ENCODE data around the gene XDH.

The XDH gene

DNA sequence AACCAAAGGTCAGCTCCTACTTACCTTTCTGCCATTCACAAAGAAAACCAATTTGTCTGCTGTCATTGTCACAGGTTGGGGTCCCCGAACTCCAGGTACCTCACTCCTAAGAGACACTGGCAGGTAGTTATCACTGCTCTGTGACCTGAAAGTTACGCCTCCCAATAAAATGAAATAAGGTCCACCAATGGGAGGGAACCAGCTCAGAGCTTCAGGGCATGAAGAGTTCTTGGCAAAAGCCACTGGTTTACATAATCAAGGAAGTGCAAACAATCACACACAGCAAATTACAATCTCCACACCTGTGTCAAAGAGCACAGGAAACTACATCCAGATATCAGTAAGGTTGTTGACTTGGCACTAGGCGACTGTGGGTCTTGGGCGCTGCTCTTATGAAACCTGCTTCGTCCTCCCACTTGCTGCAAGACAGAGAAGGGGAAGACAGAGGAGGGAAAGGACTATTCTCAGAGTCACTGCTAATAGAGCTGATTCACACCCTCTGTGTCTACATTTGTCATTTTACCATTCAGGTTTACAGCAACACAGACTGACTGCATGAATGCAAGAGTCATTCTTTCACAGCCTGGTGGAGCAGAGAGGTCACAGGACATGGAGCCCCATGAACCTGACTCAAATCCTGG is at the start of gene XDH:
TSS of gene XDH (minus strand) at position 142 of the 641 bp plus-strand sequence. CDS start at position 66, 76 bp downstream.
- no peak for DNase-seq (ENCODE audit: low read depth in 3 of 3, low spot score in 1 of 3)

DNA sequence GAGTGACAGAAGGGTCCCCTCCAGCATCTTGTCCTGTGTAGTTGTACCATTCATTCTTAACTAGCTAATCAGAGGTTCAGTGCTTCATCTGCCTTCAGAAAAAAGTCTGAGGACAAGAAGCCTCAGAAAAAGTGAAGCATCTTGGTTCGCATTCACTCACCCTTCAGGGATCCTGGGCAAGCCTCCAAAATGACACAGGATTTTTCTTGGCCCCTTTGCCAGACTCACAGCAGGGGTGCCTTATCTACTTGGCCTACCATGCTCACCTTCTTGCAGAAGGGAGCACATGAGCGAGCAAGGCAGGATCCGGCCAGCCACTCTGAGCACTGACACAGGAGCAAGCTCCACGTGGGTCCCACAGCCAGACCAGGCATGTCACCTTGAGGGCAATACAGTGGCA is 43.1 kb upstream of the XDH start:
- no peak for DNase-seq (ENCODE audit: low read depth in 3 of 3, low spot score in 1 of 3)

DNA sequence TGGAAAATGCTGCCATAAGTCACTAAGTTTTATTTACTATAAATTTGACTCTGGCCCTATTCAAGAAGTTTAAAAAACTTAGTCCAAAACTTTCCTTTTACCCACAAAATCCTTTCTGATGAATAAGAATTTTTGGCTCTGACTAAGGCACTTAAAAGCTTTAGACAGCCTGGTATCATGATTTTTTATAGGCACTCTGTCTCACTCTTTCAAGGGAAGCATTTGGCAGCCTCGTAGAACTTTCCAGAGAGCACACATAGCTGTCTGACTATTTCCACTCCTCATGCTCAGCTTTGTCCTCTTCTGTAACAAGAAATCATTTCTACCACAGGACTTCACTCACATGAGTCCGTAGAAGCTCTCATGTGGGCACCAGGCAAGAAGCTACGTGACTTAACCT is 32.3 kb upstream of the XDH start:
- DNase-seq (ENCODE audit: low read depth in 3 of 3, low spot score in 1 of 3) = no peak

DNA sequence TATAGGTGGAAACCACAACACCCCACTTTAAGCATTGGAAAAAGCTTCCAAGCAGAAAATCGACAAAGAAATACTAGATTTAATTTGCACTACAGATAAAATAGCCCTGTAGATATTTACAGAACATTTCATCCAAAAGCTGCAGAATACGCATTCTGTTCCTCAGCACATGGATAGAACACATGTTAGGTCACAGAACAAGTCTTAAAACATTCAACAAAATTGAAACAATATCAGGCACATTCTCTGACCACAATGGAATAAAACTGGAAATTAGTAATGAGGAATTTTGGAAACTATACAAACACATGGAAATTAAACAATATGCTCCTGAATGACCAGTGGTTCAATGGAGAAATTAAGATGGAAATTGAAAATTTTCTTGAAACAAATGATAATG is 27.8 kb upstream of the XDH start:
- DNase-seq (ENCODE audit: low read depth in 3 of 3, low spot score in 1 of 3) = no peak

DNA sequence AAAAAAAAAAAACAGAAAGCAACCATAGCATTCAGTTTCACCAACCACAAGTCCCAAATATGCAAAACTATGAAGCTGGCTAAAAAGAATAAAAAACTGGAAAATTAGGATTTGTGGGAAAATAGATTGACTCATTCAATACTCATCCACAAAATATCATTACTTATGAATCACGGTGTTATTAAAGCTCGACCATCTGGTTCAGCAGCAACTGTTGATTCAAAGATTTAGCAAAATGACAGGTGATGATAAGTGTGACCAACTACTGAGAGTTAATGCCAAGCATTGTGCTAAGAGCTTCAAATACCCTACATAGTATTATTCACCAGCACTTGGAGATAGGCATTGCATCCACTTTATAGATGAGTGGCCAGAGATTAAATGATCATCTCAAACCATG is 26.2 kb upstream of the XDH start:
- DNase-seq (ENCODE audit: low read depth in 3 of 3, low spot score in 1 of 3) = no peak

DNA sequence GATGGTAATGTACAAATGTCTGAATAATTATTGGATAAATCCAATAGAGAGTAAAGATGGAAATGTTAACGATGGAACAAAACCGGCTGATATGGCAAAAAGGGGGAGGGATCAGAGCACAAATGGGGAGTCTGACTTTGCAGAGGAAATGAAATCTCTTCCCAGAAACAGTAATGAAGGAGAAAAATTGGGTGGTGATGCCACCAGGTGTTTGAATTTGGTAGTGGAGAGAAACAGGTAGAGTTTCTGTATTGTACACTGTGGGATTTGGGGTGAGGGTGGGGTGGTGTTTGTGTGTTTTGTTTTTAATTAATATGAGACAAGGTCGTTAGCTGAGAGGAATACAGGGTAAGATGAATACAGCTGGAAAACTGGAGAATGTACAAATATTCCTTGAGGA is 20.4 kb upstream of the XDH start:
- no peak for DNase-seq (ENCODE audit: low read depth in 3 of 3, low spot score in 1 of 3)

DNA sequence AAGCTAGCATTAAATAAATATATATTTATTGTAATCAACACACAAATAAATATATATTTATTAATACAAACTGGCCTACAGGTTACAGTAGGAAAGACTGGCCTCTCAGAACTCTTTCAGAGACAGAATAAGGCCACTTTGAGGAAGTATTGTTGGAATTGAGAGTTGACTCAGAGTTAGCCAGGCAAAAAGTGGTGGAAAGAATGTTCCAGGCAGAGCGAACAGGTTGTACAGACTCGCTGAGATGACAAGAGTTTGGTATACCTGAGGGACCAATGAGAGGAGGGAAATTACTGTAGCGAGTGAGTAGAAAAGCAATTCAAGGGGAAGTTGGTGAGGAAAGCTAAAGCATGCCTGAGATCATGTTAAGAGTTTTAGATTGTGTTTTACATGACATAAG is 19.0 kb upstream of the XDH start:
- no peak for DNase-seq (ENCODE audit: low read depth in 3 of 3, low spot score in 1 of 3)

DNA sequence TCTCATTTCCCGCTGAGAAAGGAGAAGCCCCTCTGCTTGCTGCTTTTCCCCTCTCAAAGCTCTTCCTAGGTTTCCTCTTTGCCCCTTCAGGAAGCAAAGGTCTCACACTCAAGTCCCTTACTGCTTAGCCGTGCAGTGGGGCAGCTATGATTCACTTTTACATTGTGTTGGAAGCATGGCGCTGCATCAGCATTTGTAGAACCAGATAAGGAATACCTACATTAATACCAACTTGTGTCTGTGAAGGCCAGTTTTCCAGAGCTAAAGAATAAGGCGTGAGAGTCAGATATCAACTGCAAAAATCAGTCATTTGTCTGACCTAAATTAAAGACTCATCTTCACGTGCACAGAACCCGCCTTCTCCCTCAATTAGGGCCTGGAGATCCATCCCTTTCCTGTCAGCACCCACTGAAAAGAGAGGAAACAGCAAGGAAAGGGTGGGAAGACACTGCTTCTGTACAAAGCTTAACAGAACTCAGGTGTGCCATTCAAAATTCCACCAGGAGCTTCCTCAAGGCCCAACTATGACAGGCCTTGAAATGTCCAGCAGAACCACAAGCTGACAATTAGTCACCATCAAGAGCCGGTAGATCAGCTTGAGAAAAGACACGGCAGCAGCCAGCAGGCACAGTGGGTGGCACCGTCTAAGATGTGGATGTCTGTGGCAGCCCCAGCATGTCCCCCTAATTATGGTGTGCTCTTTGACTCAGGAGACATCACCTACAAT is 16.1 kb upstream of the XDH start:
- DNase-seq (ENCODE audit: low read depth in 3 of 3, low spot score in 1 of 3) = no peak

DNA sequence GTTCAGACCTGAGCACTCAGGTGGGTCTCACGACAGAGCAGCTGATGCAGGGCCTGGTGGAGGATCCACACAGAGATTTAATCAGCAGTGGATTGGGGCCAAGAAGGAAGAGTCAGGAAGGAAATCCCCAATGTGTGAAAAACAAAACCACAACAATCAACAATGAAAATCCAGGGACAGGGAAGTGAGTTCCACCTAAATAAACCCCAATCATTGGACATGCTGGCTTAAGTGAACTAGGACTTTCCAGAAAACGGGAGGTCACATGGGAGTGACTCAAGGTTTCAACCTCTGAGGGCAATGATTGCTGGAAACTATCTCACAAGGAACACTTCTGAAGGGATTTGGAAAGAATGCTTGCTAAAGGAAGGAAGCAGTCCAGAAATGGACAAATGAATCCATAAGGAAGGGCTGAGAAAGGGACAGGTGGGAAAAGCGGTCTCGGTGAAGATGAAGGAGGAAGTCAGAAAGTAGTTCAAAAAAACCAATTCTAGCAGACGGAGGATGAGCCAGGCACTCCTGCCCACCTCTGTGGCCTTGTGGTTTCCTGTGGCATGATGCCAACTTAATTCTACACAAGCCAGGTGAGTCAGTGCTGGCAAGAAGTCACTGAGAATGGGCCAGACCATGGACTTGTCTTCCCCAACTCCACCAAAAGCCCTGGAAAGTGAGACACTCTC is 15.4 kb upstream of the XDH start:
- DNase-seq (ENCODE audit: low read depth in 3 of 3, low spot score in 1 of 3) = peak in 2 of 3 donors; percentile 2

DNA sequence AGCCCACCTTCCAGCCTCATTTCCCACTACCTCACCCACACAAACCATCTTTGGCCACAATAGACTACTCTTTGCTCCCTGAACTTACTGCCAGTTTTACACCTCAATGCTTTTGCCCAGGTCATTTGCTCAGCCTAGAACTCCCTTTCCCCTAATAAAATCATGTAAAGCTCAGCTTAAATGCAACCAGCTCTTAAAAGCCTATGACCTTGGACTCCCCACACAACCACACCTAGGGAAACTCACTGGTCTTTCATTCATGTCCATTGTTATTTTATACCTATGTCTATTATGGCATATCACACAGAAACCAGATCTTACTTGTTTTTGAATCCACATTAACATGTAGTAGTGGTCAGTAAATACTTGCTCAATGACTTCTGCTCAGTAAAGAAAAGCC is 14.5 kb upstream of the XDH start:
- DNase-seq (ENCODE audit: low read depth in 3 of 3, low spot score in 1 of 3) = no peak

DNA sequence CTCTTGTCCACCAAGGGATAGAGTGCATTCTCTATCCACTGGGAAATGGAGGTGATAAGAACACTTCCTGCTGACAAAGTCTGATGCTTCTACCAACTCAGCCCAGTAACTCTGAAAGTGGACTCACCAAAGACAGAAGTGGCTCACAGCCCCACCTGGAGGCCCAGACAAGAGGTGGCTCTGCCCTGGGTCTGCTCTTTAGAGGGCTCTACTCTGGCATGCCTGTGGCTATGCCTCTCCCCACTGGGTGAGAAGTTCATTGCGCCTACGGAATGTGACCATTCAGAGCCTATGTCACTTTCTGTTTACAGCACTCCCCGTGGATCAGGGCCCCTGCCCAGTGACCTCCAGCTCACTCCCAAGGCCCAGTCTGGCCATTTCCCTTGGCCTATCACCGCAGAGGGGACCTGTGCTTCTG is 13.5 kb upstream of the XDH start:
- no peak for DNase-seq (ENCODE audit: low read depth in 3 of 3, low spot score in 1 of 3)

DNA sequence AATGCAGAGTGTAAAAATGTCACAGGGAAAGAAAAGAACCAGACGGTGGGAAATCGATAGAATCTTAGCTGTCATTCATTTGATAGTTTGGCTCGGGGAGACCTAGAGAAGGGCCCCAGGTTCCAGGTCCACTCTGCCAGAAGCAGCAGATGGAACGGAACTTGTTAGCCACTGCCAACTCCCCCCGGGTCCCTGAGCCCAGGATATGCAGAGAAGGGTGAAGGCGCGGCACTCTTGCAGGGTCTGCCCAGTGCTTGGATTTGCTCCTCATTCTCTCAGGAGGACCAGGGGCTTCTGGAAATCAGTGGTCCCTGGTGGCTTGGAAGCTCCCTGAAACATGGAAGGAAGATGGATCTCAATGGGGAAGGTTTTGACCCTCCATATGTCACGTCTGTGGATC is 11.6 kb upstream of the XDH start:
- DNase-seq (ENCODE audit: low read depth in 3 of 3, low spot score in 1 of 3) = no peak

DNA sequence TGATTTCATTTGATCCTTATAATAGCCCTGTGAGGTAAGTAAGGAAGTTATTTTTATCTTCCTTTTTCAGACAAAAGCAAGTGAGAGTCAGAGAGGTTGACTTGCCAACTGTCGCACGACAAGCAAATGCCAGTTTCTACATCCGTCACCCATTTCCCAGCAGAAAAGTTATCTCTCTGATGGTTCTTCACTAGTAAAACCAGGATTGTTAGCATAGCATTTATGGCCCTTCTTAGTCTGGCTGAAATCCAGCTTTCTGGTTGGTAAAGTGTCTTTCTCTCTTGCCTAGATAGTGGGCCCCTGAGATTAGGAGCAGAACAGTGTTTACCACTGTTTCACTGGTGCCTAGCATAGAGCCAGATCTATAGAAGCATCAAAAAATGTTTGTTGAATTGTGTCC is 7.1 kb upstream of the XDH start:
- DNase-seq (ENCODE audit: low read depth in 3 of 3, low spot score in 1 of 3) = no peak

DNA sequence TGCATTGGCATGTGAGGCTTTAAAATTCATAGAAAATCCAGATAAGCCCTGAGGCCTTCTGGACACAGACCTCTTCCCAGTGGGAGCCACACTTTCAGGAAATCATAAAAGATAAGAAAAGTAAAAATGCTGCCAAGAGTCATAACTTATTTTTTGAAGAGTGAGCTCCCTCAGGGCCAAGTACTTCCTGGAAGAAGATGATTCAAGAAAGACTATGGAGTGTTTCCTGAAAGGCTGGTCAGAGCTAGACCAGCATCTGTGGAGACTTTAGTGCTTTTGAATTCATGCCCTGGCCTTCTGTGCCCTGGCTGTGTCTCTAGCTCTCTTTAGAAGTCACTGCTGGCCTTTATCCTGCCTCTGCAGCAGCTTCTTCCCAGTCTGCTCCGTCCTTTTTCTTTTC is 6.4 kb upstream of the XDH start:
- DNase-seq (ENCODE audit: low read depth in 3 of 3, low spot score in 1 of 3) = no peak

DNA sequence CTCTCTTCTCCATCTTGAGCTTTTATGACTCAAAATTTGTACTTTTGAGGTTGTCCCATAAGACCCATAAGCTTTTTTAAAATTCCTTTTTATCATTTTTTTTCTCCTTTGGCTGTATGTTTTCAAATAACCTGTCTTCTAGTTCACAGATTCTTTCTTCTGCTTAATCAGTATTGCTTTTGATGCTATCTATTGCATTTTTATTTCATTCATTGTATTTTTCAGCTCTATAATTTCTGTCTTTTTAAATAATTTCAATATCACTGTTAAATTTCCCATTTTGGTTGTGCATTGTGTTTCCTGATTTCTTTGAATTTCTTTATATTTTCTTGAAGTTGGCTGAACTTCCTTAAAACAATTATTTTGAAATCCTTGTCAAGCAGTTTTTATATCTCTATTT is 4.8 kb upstream of the XDH start:
- no peak for DNase-seq (ENCODE audit: low read depth in 3 of 3, low spot score in 1 of 3)

DNA sequence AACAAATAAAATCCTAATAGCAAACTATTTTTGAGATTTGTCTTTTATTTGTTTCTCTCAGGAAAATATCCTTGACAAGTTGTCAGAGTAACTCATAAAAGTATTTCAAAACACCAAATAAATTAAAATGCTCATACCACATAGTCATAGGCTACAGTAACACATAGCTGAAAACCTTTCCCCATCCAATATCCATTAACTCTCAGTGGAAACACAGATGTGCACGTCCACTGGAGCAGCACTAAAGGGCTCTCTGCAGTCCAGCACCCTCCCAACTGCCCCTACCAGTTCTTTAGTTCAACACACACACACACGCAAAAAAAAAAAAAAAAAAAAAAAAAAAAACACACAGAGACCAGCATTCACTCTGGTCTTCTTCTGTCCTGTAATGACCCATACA is 879 bp upstream of the XDH start:
- no peak for DNase-seq (ENCODE audit: low read depth in 3 of 3, low spot score in 1 of 3)

DNA sequence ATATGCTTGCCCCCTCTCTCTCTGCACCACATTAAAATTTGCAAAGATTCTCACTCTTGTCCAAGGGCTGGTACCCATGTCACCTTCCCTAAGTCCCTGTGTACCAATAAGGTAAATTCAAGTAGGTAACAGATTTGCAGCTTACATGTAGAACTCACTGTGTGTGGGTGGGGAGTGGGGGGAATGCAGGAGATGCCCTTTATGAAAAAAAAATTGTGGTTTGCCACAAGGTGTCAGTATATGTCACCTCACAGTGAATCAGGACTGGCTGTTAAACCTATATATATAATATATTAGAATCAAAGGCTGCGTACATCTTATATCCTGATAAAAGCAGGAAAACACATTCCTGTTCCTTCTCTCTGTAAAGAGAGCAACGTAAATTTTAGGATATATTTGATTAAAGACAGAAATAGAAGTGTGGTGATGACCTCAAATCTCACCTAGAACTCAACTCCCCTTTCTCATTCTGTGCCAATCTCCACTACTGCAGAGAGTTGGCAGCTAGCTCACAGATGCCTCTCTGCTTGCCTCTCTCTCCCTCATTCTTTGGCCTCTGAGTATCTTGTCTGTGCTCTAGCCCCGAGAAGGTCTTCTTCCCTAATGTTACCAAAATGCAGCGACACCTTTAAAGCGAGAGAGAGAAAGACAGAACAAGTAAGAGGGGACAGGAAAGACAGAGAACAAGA is 536 bp downstream of the XDH start:
- no peak for DNase-seq (ENCODE audit: low read depth in 3 of 3, low spot score in 1 of 3)

DNA sequence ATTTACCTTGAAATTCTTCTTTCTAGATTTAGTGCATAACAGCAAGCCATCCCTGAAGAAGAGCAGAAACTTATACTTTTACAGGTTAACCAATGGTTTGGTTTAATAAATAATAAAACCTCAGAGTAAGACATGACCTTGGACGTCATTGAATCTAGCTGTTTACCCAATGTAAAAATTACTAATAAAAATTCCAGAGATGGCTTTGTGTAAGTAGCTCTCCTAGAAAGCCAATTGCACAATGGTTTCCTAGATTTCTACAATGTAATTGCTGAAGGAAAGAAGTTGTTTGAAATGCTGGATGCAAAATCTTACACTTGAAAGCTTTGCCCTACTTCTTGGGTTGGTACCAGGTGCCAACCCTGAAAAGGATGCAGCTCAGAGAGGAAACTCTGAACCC is 1.5 kb downstream of the XDH start:
- DNase-seq (ENCODE audit: low read depth in 3 of 3, low spot score in 1 of 3) = no peak

DNA sequence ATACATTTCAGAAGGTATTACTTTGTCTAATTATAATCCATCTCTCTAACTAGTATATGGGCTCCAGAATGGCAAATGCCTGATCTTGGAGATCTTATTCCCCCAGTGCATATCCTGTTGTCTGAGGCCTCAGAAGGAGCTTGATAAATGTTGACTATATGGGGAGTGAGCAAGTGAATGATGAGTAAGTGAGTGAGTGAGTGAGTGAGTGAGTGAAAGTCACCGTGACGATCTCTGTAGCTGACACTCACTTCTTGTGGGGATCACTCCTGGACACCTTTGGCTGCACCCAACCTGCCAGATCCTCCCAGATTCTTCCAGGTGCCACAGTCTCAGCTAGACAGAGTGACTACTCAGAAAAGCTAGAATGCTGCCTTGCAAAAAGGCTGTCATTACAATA is 2.8 kb downstream of the XDH start:
- no peak for DNase-seq (ENCODE audit: low read depth in 3 of 3, low spot score in 1 of 3)

DNA sequence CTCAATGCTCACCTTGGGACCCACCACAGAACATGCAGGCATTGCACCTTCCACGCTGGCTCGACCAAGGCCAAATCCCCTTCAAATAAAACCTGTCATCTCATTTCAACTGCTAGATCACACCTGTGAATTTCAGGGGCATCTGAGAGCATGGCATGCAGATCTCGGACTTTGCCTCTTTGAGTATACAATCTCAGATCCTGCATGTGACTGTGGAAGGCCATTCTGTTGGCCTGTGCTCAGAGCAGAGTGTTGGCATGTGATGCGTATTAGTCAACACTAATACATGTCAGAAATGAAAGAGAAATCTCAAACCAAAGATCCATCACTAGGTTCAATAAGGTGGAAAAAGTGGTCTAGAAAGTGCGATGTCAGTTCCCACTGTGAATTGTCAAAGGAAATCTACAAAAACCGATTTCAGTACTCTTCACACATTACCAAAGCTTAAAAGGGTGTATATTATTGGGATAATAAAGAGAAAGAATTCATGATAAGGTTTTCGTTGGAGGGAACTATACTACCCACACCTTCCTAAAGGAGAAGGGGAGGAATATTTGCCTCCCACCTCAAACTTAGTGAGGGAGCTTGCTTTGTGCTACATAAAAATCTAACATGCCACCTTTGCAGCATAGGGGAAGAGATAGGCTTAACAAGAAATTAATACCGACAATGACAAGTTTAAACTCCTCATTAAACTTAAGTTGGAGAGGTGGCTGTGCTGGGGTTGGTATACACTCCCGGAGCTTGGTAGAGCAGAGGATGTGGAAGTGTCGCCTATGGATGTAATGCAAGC is 7.8 kb downstream of the XDH start:
- DNase-seq (ENCODE audit: low read depth in 3 of 3, low spot score in 1 of 3) = no peak

DNA sequence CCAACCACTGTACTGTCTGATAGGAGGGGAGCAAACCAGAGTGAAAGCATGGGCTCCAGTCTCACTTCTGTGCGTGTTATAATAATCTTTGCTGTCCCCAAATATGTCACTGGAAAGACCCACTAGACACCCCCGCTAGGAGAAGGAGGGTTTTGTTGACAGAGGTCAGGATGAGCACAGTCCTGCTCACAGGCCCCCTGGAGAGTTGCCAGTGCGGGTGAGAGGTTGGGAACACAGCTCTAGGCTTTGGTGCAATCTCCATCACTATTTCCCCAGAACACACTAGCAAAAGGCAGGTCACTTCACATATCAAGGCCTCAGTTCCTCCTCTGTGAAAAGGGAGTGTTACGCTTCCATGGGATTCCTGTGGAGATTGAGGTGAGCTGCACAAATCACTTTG is 9.7 kb downstream of the XDH start:
- DNase-seq (ENCODE audit: low read depth in 3 of 3, low spot score in 1 of 3) = no peak

Measured in stimulated activated CD4-positive, alpha-beta T cell treated with anti-CD3 and anti-CD28 coated beads, TNF-alpha, amount 100 ng/mL, for 1 hour (primary cell).